GM18505 (cell line): ENCODE results near the gene IPO7.

Experiments used
- ATAC-seq: cut with Tn5 transposase; IDR thresholded peaks from one replicate; pipeline ENCODE4 v1.9.1; 2021; ENCODE audit not compliant: unreplicated experiment
- POLR2A ChIP-seq: IDR thresholded peaks from 4 replicates; pipeline ENCODE4 v1.6.1; 2011; ENCODE audit warnings: borderline replicate concordance; ENCODE audit not compliant: insufficient read depth, insufficient read length; ENCODE audit errors: extremely low read depth

IPO7 gene

DNA sequence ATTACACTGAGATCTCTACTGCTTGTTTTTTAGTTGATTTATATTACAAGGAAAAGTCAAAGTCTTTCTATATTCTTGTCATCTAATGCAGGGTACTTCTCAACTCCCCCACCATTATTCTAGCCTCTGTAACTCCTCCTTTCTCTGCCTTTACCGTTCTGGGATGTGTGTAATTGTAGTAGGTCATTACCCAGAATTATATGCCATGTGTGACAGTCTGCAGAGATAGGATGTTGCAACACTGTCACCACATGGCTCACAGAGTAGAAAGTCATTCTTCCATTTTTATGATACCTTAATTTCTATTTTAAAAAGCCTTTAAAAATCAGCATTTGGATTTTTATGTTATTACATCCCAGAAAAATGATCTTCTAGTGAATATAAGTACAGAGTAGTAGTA lies 109.0 kb downstream of the IPO7 start:
- TF ChIP-seq POLR2A: no peak
- ATAC-seq: no peak

DNA sequence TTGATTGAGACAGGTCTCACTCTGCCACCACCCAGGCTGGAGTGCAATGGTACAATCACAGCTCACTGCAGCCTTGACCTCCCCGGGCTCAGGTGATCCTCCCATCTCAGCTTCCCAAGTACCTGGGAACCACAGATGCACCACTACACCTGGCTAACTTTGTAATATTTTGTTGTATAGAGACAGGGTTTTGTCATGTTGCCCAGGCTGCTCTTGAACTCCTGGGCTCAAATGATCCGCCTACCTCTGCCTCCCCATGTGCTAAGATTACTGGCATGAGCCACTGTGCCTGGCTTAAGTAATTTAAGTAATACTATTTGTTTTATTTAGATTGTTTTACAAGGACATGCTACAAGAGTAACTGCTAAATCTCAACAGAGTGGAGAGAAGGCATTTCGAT lies 109.9 kb downstream of the IPO7 start:
- no peak for ATAC-seq

DNA sequence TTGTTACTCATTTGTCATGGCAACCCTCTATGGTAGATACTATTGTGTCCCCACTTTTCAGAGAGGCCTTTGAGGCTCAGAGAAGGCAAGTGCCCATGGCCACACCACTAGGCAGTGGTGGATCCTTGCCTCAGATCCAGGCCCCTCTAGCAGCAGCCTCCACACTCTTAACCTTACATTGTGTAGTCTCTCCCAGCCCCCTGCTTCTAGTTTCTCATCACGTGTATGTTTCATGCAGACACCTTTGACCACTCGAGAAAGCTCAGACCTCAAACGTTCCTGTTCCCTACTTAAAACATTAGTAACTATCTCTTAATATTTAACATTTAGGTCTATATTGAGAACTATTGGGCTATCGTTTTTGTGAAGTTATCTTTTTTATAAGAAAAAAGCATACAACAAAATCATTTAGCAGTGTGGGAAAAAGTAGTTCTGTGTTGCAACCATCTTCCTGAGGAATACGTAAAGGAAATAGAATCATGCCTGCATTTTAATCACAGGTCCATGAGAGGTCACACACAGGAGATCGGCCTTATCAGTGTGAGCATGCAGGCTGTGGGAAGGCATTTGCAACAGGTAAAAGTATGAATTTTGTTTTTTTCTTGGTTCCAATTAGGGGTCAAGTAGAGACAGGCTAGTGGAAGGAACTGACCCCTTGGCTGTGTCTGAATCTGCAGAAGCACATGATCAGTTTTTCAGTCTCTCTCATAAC lies 111.5 kb downstream of the IPO7 start:
- ATAC-seq: no peak

More for the DNA sequence above, 109.9 kb downstream of the IPO7 start:
- no peak for TF ChIP-seq POLR2A

More for the DNA sequence above, 111.5 kb downstream of the IPO7 start:
- TF ChIP-seq POLR2A: no peak
